GM23248 (cell line): ENCODE measurements around the gene OSBPL6. TPM values are rescaled to one million over a fixed set of nuclear protein-coding genes. Genes with fewer than 3 reads are reported as not detected.

ENCODE experiments used
- DNase-seq: peaks from one replicate; pipeline ENCODE4 v3.0.0-alpha.2; 2015
- H2AFZ ChIP-seq: fragments of 200-600 bp; sonication (generic); 2 replicates; pipeline ENCODE4 v1.6.1; 2016; ENCODE audit warnings: antibody characterized with exemption
- H3F3A ChIP-seq: fragments of 200-600 bp; sonication (generic); 2 replicates; pipeline ENCODE4 v1.6.1; 2016; ENCODE audit warnings: mild to moderate bottlenecking, antibody characterized with exemption, mixed run types; ENCODE audit not compliant: insufficient read depth
- H3K27ac ChIP-seq: fragments of 200-600 bp; sonication (generic); 2 replicates; pipeline ENCODE4 v1.5.1; 2016; ENCODE audit warnings: mild to moderate bottlenecking
- H3K27me3 ChIP-seq: fragments of 200-600 bp; sonication (generic); replicated peaks from 2 replicates; pipeline ENCODE4 v1.6.1; 2016; ENCODE audit warnings: mild to moderate bottlenecking; ENCODE audit not compliant: insufficient read depth
- H3K36me3 ChIP-seq: fragments of 200-600 bp; sonication (generic); 2 replicates; pipeline ENCODE4 v1.6.1; 2016; ENCODE audit warnings: low read depth, mild to moderate bottlenecking
- H3K4me1 ChIP-seq: fragments of 200-600 bp; sonication (generic); 2 replicates; pipeline ENCODE4 v1.6.1; 2016; ENCODE audit warnings: mild to moderate bottlenecking; ENCODE audit not compliant: insufficient read depth
- H3K4me2 ChIP-seq: fragments of 200-600 bp; sonication (generic); one replicate; pipeline ENCODE4 v1.6.1; 2016; ENCODE audit warnings: mild to moderate bottlenecking; ENCODE audit not compliant: unreplicated experiment
- H3K4me3 ChIP-seq: fragments of 200-600 bp; sonication (generic); 2 replicates; pipeline ENCODE4 v1.5.1; 2016; ENCODE audit warnings: mild to moderate bottlenecking
- H3K79me2 ChIP-seq: fragments of 200-600 bp; sonication (generic); 2 replicates; pipeline ENCODE4 v1.6.1; 2016; ENCODE audit warnings: mild to moderate bottlenecking; ENCODE audit not compliant: insufficient read depth
- H3K9ac ChIP-seq: fragments of 200-600 bp; sonication (generic); 2 replicates; pipeline ENCODE4 v1.6.1; 2016; ENCODE audit warnings: mild to moderate bottlenecking
- H3K9me2 ChIP-seq: fragments of 200-600 bp; sonication (generic); 2 replicates; pipeline ENCODE4 v1.6.1; 2016; ENCODE audit warnings: mixed run types, mild to moderate bottlenecking, moderate library complexity; ENCODE audit not compliant: insufficient read depth
- H3K9me3 ChIP-seq: fragments of 200-600 bp; sonication (generic); one replicate; pipeline ENCODE4 v1.6.1; 2017; ENCODE audit warnings: low read depth
- H4K20me1 ChIP-seq: fragments of 200-600 bp; sonication (generic); 2 replicates; pipeline ENCODE4 v1.6.0; 2016; ENCODE audit not compliant: insufficient read depth
- EZH2 ChIP-seq: fragments of 200-600 bp; sonication (generic); IDR thresholded peaks from 2 replicates; pipeline ENCODE4 v1.6.1; 2018; ENCODE audit warnings: antibody characterized with exemption, mild to moderate bottlenecking; ENCODE audit not compliant: insufficient read depth, poor library complexity, severe bottlenecking
- EZH2phosphoT487 ChIP-seq: fragments of 200-600 bp; sonication (generic); IDR thresholded peaks from 2 replicates; pipeline ENCODE4 v1.6.1; 2018; ENCODE audit warnings: antibody characterized with exemption, moderate library complexity, mild to moderate bottlenecking, low read depth; ENCODE audit not compliant: insufficient read depth
- WGBS, 2 experiments: methylation state at CpG; one replicate each; pipeline ENCODE4 v1.1.6; 2015 to 2017; ENCODE audit warnings: low lambda C conversion rate in 2 of 2, low coverage in 1 of 2; ENCODE audit errors: missing lambda C conversion rate in 2 of 2; 5-methylcytosine and 5-hydroxymethylcytosine counted together
- in situ Hi-C: fragments of 300-500 bp; cut with MboI; formaldehyde crosslinking; loops from 2 replicates; pipeline ENCODE4 v1.15.0; 2020
- polyA plus RNA-seq: library from polyadenylated mRNA; unstranded; fragments of >200 nt; fragmentation: Nextera tagmentation; extraction: Ambion mirVana; gene quantifications from 2 replicates; pipeline ENCODE4 v1.2.1, GENCODE V29; 2016
- total RNA-seq: library from RNA; depleted of rRNA; stranded (reverse); fragments of >200 nt; shearing (Covaris generic); gene quantifications from 2 replicates; pipeline ENCODE4 v1.2.3, GENCODE V29; 2014

The OSBPL6 gene
- total and polyA plus RNA-seq, 2 experiments from 2014 or later: 6.3 to 11.8 TPM

DNA sequence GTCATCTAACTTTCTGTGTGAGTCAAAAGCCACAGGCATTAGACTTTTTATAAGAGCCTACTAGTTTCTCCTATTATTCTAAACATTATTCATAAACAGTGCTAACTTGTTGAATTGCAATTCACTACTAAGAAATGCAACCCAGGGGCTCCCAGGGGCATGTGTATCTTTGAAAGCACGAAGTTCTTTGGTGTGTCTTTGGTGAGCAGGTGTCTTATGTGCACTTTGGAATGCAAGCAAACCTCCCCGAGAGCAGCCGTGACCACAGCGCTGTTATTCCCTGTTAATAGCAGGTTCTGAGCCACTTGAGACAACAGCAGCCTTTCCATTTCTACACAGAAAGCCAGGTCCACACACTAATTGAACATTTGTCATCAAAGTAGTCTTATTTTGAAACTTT is 133.2 kb downstream of the OSBPL6 start:
- Histone ChIP-seq H4K20me1 (no peaks in the 10 kb centered on the region), H3K79me2 (no peaks in the 10 kb centered on the region), H3F3A (no peaks in the 10 kb centered on the region), H3K9me3 (no peaks in the 10 kb centered on the region), H3K27me3 (no peaks in the 10 kb centered on the region), H3K4me1 (0 out of 2 replicates have a peak, but pooled peaks cover 6% of the 10 kb centered on the region), H3K4me2 (no peak overlapping the region), H3K36me3 (no peaks in the 10 kb centered on the region), H2AFZ (no peak overlapping the region), H3K9me2 (no peaks in the 10 kb centered on the region; the same call in 1 of the 2 replicates), H3K4me3 (no peak overlapping the region), H3K27ac (no peak overlapping the region), H3K9ac (no peak overlapping the region)
- TF ChIP-seq EZH2 (no peak), EZH2phosphoT487 (no peak)
- in situ Hi-C loops: no loop called here
- DNase-seq: no peak
- WGBS, 2 experiments: 84 to 86% methylated on average over 4 of the region's 4 CpGs

- in situ Hi-C loops: no loop called here
- WGBS, 2 experiments: 60 to 62% methylated on average over 1 of the region's 1 CpG
Measured at GRCh38 chr2:178328037-178328436, 133.7 kb downstream of the OSBPL6 start.

GRCh38 chr2:178330175-178331017 is 136.1 kb downstream of the OSBPL6 start:
- no peak overlapping the region for H3K4me3 ChIP-seq
- no peaks in the 10 kb centered on the region for H3K9me3 ChIP-seq
- no peak for TF ChIP-seq EZH2
- no peak for TF ChIP-seq EZH2phosphoT487
- H3K4me1 ChIP-seq: 0 out of 2 replicates have a peak, but pooled peaks cover 6% of the 10 kb centered on the region
- no peak overlapping the region for H2AFZ ChIP-seq
- H3K9me2 ChIP-seq: no peaks in the 10 kb centered on the region
- H3K27ac ChIP-seq: no peak overlapping the region
- no peaks in the 10 kb centered on the region for H4K20me1 ChIP-seq
- H3K79me2 ChIP-seq: no peaks in the 10 kb centered on the region
- 69 to 76% methylated on average over 8 of the region's 8 CpGs for WGBS, 2 experiments
- H3K27me3 ChIP-seq: no peaks in the 10 kb centered on the region
- H3F3A ChIP-seq: no peaks in the 10 kb centered on the region
- no peak overlapping the region for H3K9ac ChIP-seq
- DNase-seq: no peak
- H3K36me3 ChIP-seq: no peaks in the 10 kb centered on the region
- in situ Hi-C loops: no loop called here
- H3K4me2 ChIP-seq: no peak overlapping the region

More at GRCh38 chr2:178328037-178328436, 133.7 kb downstream of the OSBPL6 start:
- no peak overlapping the region for H3K27ac ChIP-seq
- no peak overlapping the region; the same call in 1 of the 2 replicates for H2AFZ ChIP-seq
- no peaks in the 10 kb centered on the region for H3K79me2 ChIP-seq
- no peaks in the 10 kb centered on the region for H3F3A ChIP-seq
- H3K4me3 ChIP-seq: no peak overlapping the region
- no peak overlapping the region for H3K9ac ChIP-seq
- H3K4me2 ChIP-seq: no peak overlapping the region
- TF ChIP-seq EZH2phosphoT487 (no peak), EZH2 (no peak)
- H3K4me1 ChIP-seq: 0 out of 2 replicates have a peak, but pooled peaks cover 6% of the 10 kb centered on the region
- H4K20me1 ChIP-seq: no peaks in the 10 kb centered on the region
- H3K27me3 ChIP-seq: no peaks in the 10 kb centered on the region
- H3K36me3 ChIP-seq: no peaks in the 10 kb centered on the region
- H3K9me3 ChIP-seq: no peaks in the 10 kb centered on the region
- peak; percentile 10 for DNase-seq
- H3K9me2 ChIP-seq: no peaks in the 10 kb centered on the region; the same call in 1 of the 2 replicates

DNA sequence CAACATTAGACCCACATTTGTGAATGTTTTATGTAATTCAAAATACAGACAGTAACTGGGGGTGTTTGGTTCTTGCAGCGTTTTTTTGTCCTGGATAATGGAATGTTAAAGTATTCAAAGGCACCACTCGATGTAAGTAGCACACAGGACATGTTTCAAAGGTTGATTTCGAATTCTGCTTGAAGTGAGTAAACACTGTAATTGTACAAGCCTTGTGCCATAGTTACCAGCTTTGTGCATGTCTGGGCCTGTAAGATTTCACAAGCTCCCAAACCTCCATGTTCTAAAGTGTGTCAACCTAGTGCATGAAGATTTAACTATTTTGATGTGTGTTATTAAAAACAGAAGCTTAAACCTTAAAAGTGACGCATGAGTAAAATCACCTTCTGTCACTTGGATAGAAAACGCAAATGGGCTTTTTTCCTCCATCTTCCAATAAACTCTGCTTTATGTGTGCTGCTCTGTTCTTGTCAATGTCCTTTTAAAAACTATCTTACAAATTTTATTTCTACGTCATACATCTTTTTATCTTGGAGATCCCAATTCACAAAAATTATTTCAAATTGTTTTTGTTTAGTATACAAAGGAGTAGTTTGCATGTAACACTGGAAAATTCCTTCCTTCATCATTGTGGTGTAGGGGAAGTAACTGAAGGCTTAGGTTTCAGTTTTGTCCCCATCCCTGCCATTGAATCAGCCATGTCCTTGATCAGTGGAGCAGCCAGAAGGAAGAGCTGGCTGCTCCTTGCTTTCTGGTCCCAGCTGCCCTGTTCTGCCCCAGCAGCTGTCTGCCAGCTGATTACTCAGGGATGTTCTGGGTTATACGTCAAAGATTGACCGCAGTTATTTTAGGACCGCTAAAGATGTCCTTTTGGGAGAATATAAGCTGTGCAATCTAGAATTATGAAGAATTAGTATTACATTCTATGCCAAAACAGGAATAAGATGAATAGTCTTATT is 137.4 kb downstream of the OSBPL6 start:
- no peaks in the 10 kb centered on the region for H3K36me3 ChIP-seq
- 0 out of 2 replicates have a peak, but pooled peaks cover 6% of the 10 kb centered on the region for H3K4me1 ChIP-seq
- no peaks in the 10 kb centered on the region for H4K20me1 ChIP-seq
- H3K9me3 ChIP-seq: no peaks in the 10 kb centered on the region
- no peaks in the 10 kb centered on the region for H3K79me2 ChIP-seq
- TF ChIP-seq EZH2: no peak
- TF ChIP-seq EZH2phosphoT487: no peak
- no peak overlapping the region for H2AFZ ChIP-seq
- no peaks in the 10 kb centered on the region for H3K9me2 ChIP-seq
- H3K27ac ChIP-seq: no peak overlapping the region
- H3K4me2 ChIP-seq: no peak overlapping the region
- no peaks in the 10 kb centered on the region for H3F3A ChIP-seq
- WGBS, 2 experiments: 94 to 96% methylated on average over 9 of the region's 9 CpGs
- DNase-seq: no peak
- no peak overlapping the region for H3K4me3 ChIP-seq
- no peak overlapping the region for H3K9ac ChIP-seq
- no peaks in the 10 kb centered on the region for H3K27me3 ChIP-seq
- in situ Hi-C loops: no loop called here
